HG02981 (cell line): ENCODE measurements around the gene RAVER1.
"Not testable (repeated sequence)": the region's sequence is repeated elsewhere in the genome, so short reads cannot be mapped to it uniquely, and the experiment has no call there.

Experiments
- ATAC-seq: cut with Tn5 transposase; IDR thresholded peaks from one replicate; pipeline ENCODE4 v1.9.1; 2021; ENCODE audit warnings: mild to moderate bottlenecking, moderate library complexity; ENCODE audit not compliant: unreplicated experiment

The RAVER1 gene

GRCh38 chr19:10291554-10292205, 41.6 kb downstream of the RAVER1 start:
- ATAC-seq, result no peak

- ATAC-seq, result no peak
Observed at GRCh38 chr19:10290876-10291553, 42.3 kb downstream of the RAVER1 start.

- no peak for ATAC-seq
Observed at GRCh38 chr19:10290357-10290875, 42.9 kb downstream of the RAVER1 start.

- ATAC-seq, result no peak
Observed at GRCh38 chr19:10289836-10290356, 43.4 kb downstream of the RAVER1 start, which contains the start of gene ICAM5. Gene ICAM5 (plus strand): TSS chr19:10289952. CDS start chr19:10290044, 92 bp downstream.

- no peak for ATAC-seq
Observed at GRCh38 chr19:10289167-10289835, 44.0 kb downstream of the RAVER1 start.

- ATAC-seq, result no peak
Observed at GRCh38 chr19:10288662-10289166, 44.6 kb downstream of the RAVER1 start.

- ATAC-seq, result no peak
Observed at GRCh38 chr19:10286803-10287737, 46.3 kb downstream of the RAVER1 start, which contains the start of gene ICAM4. Gene ICAM4 (plus strand): TSS chr19:10286955. CDS start chr19:10287013, 58 bp downstream.

GRCh38 chr19:10285393-10285792, 47.9 kb downstream of the RAVER1 start:
- ATAC-seq, result no peak

- no peak for ATAC-seq
Observed at GRCh38 chr19:10284960-10285278, 48.4 kb downstream of the RAVER1 start.

GRCh38 chr19:10284065-10284959, 49.0 kb downstream of the RAVER1 start:
- no peak for ATAC-seq

- no peak for ATAC-seq
Observed at GRCh38 chr19:10283301-10284064, 49.8 kb downstream of the RAVER1 start.

GRCh38 chr19:10282043-10282442, 51.3 kb downstream of the RAVER1 start:
- not testable (repeated sequence) for ATAC-seq

GRCh38 chr19:10279737-10280442, 53.4 kb downstream of the RAVER1 start:
- ATAC-seq, result no peak

- no peak for ATAC-seq
Observed at GRCh38 chr19:10278935-10279334, 54.4 kb downstream of the RAVER1 start.

GRCh38 chr19:10277795-10278589, 55.3 kb downstream of the RAVER1 start:
- no peak for ATAC-seq

- ATAC-seq, result no peak
Observed at GRCh38 chr19:10274589-10274988, 58.7 kb downstream of the RAVER1 start.

GRCh38 chr19:10271543-10272086, 61.7 kb downstream of the RAVER1 start:
- no peak for ATAC-seq
